Tibial nerve (tissue), 4 donors: ENCODE results near the gene DIS3L. TPM values are rescaled to one million over a fixed set of nuclear protein-coding genes. Genes with fewer than 3 reads are reported as not detected.
"Not testable (repeated sequence)": the region's sequence is repeated elsewhere in the genome, so short reads cannot be mapped to it uniquely, and the experiment has no call there.

Source experiments
- DNase-seq, 2 donors: peaks; one replicate each; pipeline ENCODE4 v3.0.0-alpha.2; 2019; ENCODE audit warnings: low spot score in 2 of 2
- H3K27ac ChIP-seq, 4 donors: fragments of 200-600 bp; sonication (generic) in 3 of 4; one replicate each; pipeline ENCODE4 v1.5.1; 2017 to 2019; ENCODE audit warnings: mild to moderate bottlenecking in 1 of 4
- H3K27me3 ChIP-seq, 2 donors: fragments of 200-600 bp; sonication (generic) in 1 of 2; one replicate each; pipeline versions ENCODE4 v1.5.1 to v1.6.0; 2017 to 2019
- H3K36me3 ChIP-seq, 3 donors: fragments of 200-600 bp; sonication (generic); one replicate each; pipeline ENCODE4 v1.5.1; 2018 to 2019
- H3K4me1 ChIP-seq, 4 donors: fragments of 200-600 bp; sonication (generic) in 3 of 4; one replicate each; pipeline ENCODE4 v1.5.1; 2017 to 2019
- H3K4me3 ChIP-seq, 4 donors: fragments of 200-600 bp; sonication (generic) in 3 of 4; one replicate each; pipeline ENCODE4 v1.5.1; 2017 to 2019; ENCODE audit warnings: mild to moderate bottlenecking in 1 of 4, moderate library complexity in 1 of 4
- H3K9me3 ChIP-seq, 4 donors: fragments of 200-600 bp; sonication (generic) in 3 of 4; one replicate each; pipeline ENCODE4 v1.5.1; 2017 to 2019
- EP300 ChIP-seq, 2 donors: sonication (generic); formaldehyde crosslinking; IDR thresholded peaks; one replicate each; pipeline ENCODE4 v1.6.1; 2017; ENCODE audit warnings: antibody characterized with exemption in 2 of 2, mild to moderate bottlenecking in 1 of 2
- POLR2A ChIP-seq, 2 donors: fragments of 450-650 bp; IDR thresholded peaks; one replicate each; pipeline ENCODE4 v1.6.1; 2017; ENCODE audit warnings: antibody characterized with exemption in 2 of 2, mild to moderate bottlenecking in 2 of 2, moderate library complexity in 2 of 2
- WGBS, 2 donors: methylation state at CpG; one replicate each; pipeline ENCODE4 v1.1.5; 2018; 5-methylcytosine and 5-hydroxymethylcytosine counted together
- total RNA-seq, 4 donors: library from RNA; depleted of rRNA; stranded (reverse); fragments of >200 nt; gene quantifications; one replicate each; pipeline ENCODE4 v1.1.0, GENCODE V29; 2016
- TF ChIP-seq, protein P1 (sequence below), 5 experiments: fragments of 200-600 bp in 3 of 5; fragments of 450-650 bp in 2 of 5; sonication (generic) in 3 of 5; IDR thresholded peaks; one replicate each; pipeline ENCODE4 v1.5.1; 2016 to 2019; ENCODE audit warnings: antibody characterized with exemption in 5 of 5, mild to moderate bottlenecking in 3 of 5, moderate library complexity in 2 of 5

The DIS3L gene
- total RNA-seq, 4 donors from 2014 or later = 23.9 to 44.8 (median 38.3) TPM

DNA sequence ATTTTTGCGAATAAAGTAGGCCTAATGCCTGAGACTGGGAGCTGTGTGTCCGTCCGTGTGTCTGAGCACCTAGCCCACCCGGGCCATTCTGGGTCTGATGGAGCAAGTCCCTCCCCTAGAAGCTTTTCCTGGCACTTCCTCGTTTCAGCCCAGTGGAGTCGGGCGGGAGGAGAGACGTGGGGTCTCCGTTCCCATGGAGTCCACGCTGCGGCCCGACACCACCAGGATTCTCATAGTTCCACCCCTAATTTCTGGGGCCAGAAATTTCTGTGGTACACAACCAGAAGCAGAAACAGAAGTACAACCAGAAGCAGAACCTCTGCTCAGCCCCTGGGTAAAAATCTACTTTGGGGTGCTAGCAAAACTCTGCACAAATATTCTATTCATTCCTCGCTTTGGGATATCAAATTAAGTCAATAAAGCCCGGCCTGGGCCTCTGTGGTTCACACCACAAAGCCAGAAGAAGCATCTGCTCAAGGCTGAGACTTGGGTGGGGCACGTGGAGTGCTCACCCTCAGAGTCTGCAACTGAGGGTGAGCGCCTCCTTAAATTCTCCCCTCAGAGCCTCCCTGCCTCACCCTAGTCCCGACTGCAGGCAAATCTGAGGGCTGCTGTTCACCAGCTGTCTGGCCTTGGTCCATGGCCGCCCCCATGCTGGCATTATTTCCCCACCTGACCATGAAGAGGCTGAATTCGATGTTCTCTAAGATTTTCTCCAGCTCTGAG, 38.3 kb upstream of the DIS3L start:
- TF ChIP-seq EP300 (IDR thresholded peaks at IDR 0.05) = no peak
- no peak for TF ChIP-seq POLR2A (IDR thresholded peaks at IDR 0.05)
- TF ChIP-seq, protein P1, sequence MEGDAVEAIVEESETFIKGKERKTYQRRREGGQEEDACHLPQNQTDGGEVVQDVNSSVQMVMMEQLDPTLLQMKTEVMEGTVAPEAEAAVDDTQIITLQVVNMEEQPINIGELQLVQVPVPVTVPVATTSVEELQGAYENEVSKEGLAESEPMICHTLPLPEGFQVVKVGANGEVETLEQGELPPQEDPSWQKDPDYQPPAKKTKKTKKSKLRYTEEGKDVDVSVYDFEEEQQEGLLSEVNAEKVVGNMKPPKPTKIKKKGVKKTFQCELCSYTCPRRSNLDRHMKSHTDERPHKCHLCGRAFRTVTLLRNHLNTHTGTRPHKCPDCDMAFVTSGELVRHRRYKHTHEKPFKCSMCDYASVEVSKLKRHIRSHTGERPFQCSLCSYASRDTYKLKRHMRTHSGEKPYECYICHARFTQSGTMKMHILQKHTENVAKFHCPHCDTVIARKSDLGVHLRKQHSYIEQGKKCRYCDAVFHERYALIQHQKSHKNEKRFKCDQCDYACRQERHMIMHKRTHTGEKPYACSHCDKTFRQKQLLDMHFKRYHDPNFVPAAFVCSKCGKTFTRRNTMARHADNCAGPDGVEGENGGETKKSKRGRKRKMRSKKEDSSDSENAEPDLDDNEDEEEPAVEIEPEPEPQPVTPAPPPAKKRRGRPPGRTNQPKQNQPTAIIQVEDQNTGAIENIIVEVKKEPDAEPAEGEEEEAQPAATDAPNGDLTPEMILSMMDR (IDR thresholded peaks at IDR 0.05) = no peak
- 21 to 26% methylated on average over 19 of the region's 19 CpGs for WGBS, 2 donors
- no peaks in the 10 kb centered on the region for H3K36me3 ChIP-seq

DNA sequence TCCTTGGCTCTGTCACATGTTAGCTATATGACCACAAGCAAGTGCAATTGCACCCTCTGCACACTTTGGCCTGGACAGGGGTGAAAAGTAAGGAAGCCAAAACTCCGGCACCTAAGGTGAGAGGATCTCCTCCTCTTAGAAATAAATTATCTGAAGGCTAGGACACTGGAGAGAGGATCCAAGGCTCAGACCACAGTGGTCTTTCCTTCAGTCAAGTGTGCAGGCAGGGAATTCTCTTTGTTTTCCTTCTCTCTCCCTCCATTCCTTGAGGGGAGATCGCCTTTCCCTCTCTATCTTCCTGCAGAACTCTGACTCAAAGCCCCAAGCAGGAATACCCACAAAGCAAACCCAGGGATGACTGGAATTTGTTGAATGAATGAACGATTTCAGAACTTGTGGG, 36.7 kb upstream of the DIS3L start:
- H3K27me3 ChIP-seq = peaks cover 0 to 81% of the 10 kb centered on the region in 2 donors
- H3K27ac ChIP-seq = no peak overlapping the region
- WGBS, 2 donors = 56 to 72% methylated on average over 3 of the region's 3 CpGs
- DNase-seq = no peak
- H3K9me3 ChIP-seq = no peaks in the 10 kb centered on the region
- H3K4me3 ChIP-seq = no peak overlapping the region
- H3K36me3 ChIP-seq = no peaks in the 10 kb centered on the region
- peaks cover 0 to 30% (median 26%) of the 10 kb centered on the region in 4 donors for H3K4me1 ChIP-seq
- no peak for TF ChIP-seq POLR2A (IDR thresholded peaks at IDR 0.05)
- TF ChIP-seq EP300 (IDR thresholded peaks at IDR 0.05) = no peak
- TF ChIP-seq, protein P1 (IDR thresholded peaks at IDR 0.05) = no peak

More for the DNA sequence above, 38.3 kb upstream of the DIS3L start:
- no peak overlapping the region for H3K4me3 ChIP-seq
- no peaks in the 10 kb centered on the region for H3K9me3 ChIP-seq
- peaks cover 0 to 97% of the 10 kb centered on the region in 2 donors for H3K27me3 ChIP-seq
- H3K27ac ChIP-seq = no peak overlapping the region
- no peak for DNase-seq
- peaks cover 0 to 32% (median 27%) of the 10 kb centered on the region in 4 donors for H3K4me1 ChIP-seq

DNA sequence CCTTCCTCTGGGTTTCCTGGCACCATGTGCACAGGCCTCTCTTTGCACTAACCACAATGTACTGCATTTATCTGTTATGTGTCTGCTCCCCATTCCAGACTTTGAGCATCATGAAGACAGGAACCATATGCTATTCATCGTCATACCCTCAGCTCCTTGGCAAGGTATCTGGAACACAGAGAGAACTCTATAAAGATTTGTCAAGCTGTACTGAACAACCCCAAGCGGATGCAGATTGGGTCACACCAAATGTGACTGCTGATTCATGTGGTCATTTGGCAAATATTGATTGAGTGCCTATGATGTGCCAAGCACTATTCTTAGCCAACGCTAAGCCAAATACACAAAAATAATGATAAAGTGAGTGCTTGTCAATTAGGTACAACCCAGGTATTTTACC, 32.3 kb upstream of the DIS3L start:
- no peaks in the 10 kb centered on the region for H3K36me3 ChIP-seq
- no peak for DNase-seq
- no peaks in the 10 kb centered on the region for H3K4me1 ChIP-seq
- 86 to 89% methylated on average over 3 of the region's 3 CpGs for WGBS, 2 donors
- H3K4me3 ChIP-seq = no peak overlapping the region
- TF ChIP-seq POLR2A (IDR thresholded peaks at IDR 0.05) (no peak), EP300 (IDR thresholded peaks at IDR 0.05) (no peak)
- TF ChIP-seq, protein P1 (IDR thresholded peaks at IDR 0.05) = no peak
- H3K27me3 ChIP-seq = peaks cover 0 to 39% of the 10 kb centered on the region in 2 donors
- H3K9me3 ChIP-seq = no peaks in the 10 kb centered on the region
- no peak overlapping the region for H3K27ac ChIP-seq

DNA sequence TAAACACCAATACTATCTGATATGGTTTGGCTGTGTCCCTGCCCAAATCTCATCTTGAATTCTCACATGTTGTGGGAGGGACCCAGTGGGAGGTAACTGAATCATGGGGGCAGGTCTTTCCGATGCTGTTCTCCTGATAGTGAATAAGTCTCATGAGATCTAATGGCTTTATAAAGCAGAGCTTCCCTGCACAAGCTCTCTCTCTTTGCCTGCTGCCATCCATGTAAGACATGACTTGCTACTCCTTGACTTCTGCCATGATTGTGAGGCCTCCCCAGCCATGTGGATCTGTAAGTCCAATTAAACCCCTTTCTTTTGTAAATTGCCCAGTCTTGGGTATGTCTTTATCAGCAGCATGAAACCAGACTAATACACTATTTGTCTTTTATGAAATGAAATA, 30.5 kb upstream of the DIS3L start:
- peaks cover 0 to 22% of the 10 kb centered on the region in 2 donors for H3K27me3 ChIP-seq
- H3K4me1 ChIP-seq, H3K4me3 ChIP-seq, DNase-seq, H3K27ac ChIP-seq, H3K9me3 ChIP-seq, H3K36me3 ChIP-seq: not testable (repeated sequence)
- 80 to 82% methylated on average over 1 of the region's 1 CpG for WGBS, 2 donors

DNA sequence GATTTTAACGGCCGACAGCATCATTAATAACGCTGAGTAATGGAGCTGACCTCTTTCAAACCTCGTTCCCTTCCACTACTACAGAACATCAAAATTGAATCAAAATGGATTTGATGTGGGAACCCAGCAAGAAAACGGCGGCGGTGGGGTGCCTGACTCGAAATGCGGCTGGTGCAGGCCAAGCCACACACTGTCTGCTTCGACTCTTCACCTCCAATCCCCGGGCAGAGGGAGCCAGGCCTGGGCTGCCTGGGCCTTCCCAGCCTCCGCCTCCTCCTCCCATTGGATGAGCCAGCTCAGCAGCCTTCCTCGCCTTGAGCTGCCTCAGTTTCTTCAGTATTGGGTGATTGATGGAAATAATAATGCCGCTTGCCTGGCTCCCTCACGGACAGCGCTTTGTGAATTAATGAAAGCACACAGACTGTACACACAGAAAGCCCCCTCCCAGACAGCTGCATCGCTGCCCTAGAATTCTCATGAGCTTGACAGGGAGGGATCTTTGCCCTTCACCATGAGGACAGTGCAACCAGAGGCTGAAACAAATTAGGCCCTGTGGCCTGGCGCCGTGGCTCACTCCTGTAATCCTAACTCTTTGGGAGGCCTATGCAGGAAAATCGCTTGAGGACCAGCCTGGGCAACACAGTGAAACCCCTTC, 28.4 kb upstream of the DIS3L start:
- WGBS, 2 donors = 85 to 87% methylated on average over 20 of the region's 20 CpGs

More for the DNA sequence above, 28.4 kb upstream of the DIS3L start:
- DNase-seq = no peak
- no peaks in the 10 kb centered on the region for H3K36me3 ChIP-seq
- peaks cover 0 to 1% of the 10 kb centered on the region in 2 donors for H3K27me3 ChIP-seq
- H3K4me1 ChIP-seq = no peaks in the 10 kb centered on the region
- no peak overlapping the region for H3K27ac ChIP-seq
- no peak overlapping the region for H3K4me3 ChIP-seq
- no peaks in the 10 kb centered on the region for H3K9me3 ChIP-seq
- TF ChIP-seq, protein P1 (IDR thresholded peaks at IDR 0.05) = no peak
- no peak for TF ChIP-seq EP300 (IDR thresholded peaks at IDR 0.05)
- no peak for TF ChIP-seq POLR2A (IDR thresholded peaks at IDR 0.05)
